NB4 (cell line): ENCODE measurements around the gene EFCC1.

Source experiments
- DNase-seq: peaks from one replicate; pipeline ENCODE4 v3.0.0; 2010; ENCODE audit warnings: low read depth
- H3K4me3 ChIP-seq: one replicate; pipeline ENCODE4 v1.5.1; 2011; ENCODE audit warnings: mild to moderate bottlenecking, low read depth, low read length, moderate library complexity
- CTCF ChIP-seq: IDR thresholded peaks from one replicate; pipeline ENCODE4 v1.5.1; 2012; ENCODE audit warnings: low read depth, low read length
- MAX ChIP-seq: IDR thresholded peaks from 2 replicates; pipeline ENCODE4 v1.6.1; 2011; ENCODE audit warnings: low read depth, low read length
- MYC ChIP-seq: IDR thresholded peaks from 2 replicates; pipeline ENCODE4 v1.6.1; 2011; ENCODE audit warnings: low read depth, low read length
- POLR2A ChIP-seq: IDR thresholded peaks from 2 replicates; pipeline ENCODE4 v1.6.1; 2011; ENCODE audit warnings: mild to moderate bottlenecking; ENCODE audit not compliant: insufficient read length; ENCODE audit errors: extremely low read depth

EFCC1 gene

GRCh38 chr3:129023008-129023358 lies 21.9 kb downstream of the EFCC1 start:
- TF ChIP-seq POLR2A (no peak), MYC (no peak), MAX (no peak), CTCF (no peak)
- no peak for DNase-seq
- no peak overlapping the region for H3K4me3 ChIP-seq

GRCh38 chr3:129023909-129024308 lies 22.8 kb downstream of the EFCC1 start:
- DNase-seq, result peak; percentile 39
- TF ChIP-seq MAX, result no peak
- TF ChIP-seq CTCF, result peak; percentile 6
- TF ChIP-seq MYC, result no peak
- H3K4me3 ChIP-seq, result no peak overlapping the region

- no peak for DNase-seq
- TF ChIP-seq MAX (no peak), POLR2A (no peak), CTCF (no peak), MYC (no peak)
- H3K4me3 ChIP-seq, result no peak overlapping the region
These were observed 24.0 kb downstream of the EFCC1 start for GRCh38 chr3:129025108-129025507.

GRCh38 chr3:129025691-129026435 lies 24.8 kb downstream of the EFCC1 start:
- TF ChIP-seq POLR2A (no peak), MAX (no peak), CTCF (no peak), MYC (no peak)
- H3K4me3 ChIP-seq, result no peak overlapping the region
- DNase-seq, result no peak

- DNase-seq, result peak; percentile 96
- H3K4me3 ChIP-seq, result peak overlapping the region; percentile 54
- no peak for TF ChIP-seq MYC
- TF ChIP-seq MAX, result peak; percentile 86
- TF ChIP-seq POLR2A, result peak; percentile 73
- TF ChIP-seq CTCF, result peak; percentile 33
These were observed 25.8 kb downstream of the EFCC1 start for GRCh38 chr3:129026728-129027543.
